Large intestine (tissue), 3 donors: ENCODE results near the gene LIMCH1. TPM values are rescaled to one million over a fixed set of nuclear protein-coding genes. Genes with fewer than 3 reads are reported as not detected.
"Not testable (repeated sequence)": the region's sequence is repeated elsewhere in the genome, so short reads cannot be mapped to it uniquely, and the experiment has no call there.

Experiments used
- DNase-seq, 2 donors: peaks; one replicate each; pipeline versions ENCODE4 v3.0.0 to v3.0.0-alpha.2; 2013
- H3K27ac ChIP-seq: one replicate; pipeline ENCODE4 v1.5.1; 2013; ENCODE audit warnings: low read length
- H3K27me3 ChIP-seq: 2 replicates; pipeline ENCODE4 v1.6.1; 2013; ENCODE audit warnings: low read length; ENCODE audit not compliant: control insufficient read depth, insufficient read depth
- H3K36me3 ChIP-seq: 2 replicates; pipeline ENCODE4 v1.6.1; 2013; ENCODE audit warnings: low read length; ENCODE audit not compliant: control insufficient read depth, insufficient read depth
- H3K4me1 ChIP-seq: one replicate; pipeline ENCODE4 v1.6.1; 2013; ENCODE audit warnings: low read length; ENCODE audit not compliant: control insufficient read depth, insufficient read depth
- H3K4me3 ChIP-seq: one replicate; pipeline ENCODE4 v1.5.1; 2013; ENCODE audit warnings: low read length
- H3K9me3 ChIP-seq: one replicate; pipeline ENCODE4 v1.6.1; 2013; ENCODE audit warnings: mild to moderate bottlenecking, low read depth, low read length, moderate library complexity; ENCODE audit not compliant: control insufficient read depth
- WGBS: methylation state at CpG from one replicate; pipeline ENCODE4 v1.1.5; 2013; ENCODE audit warnings: low lambda C conversion rate; ENCODE audit not compliant: insufficient coverage; 5-methylcytosine and 5-hydroxymethylcytosine counted together
- polyA plus RNA-seq: library from polyadenylated mRNA; unstranded; fragments of 120-200 nt; gene quantifications from one replicate; pipeline ENCODE4 v1.2.1, GENCODE V29; 2013

LIMCH1 gene
- polyA plus RNA-seq, 1 donor = 18.6 TPM

- Histone ChIP-seq H3K4me3 (no peak overlapping the region), H3K9me3 (no peaks in the 10 kb centered on the region), H3K27me3 (peaks cover 11% of the 10 kb centered on the region), H3K27ac (no peak overlapping the region), H3K4me1 (no peaks in the 10 kb centered on the region), H3K36me3 (no peaks in the 10 kb centered on the region)
- no peak for DNase-seq
- 80% methylated on average over 1 of the region's 4 CpGs for WGBS
Observed at GRCh38 chr4:41638866-41639265, 100.9 kb downstream of the LIMCH1 start.

GRCh38 chr4:41639291-41639690 is 101.3 kb downstream of the LIMCH1 start:
- WGBS = no CpG with 5 or more reads among the region's 1 CpG
- Histone ChIP-seq H3K36me3 (no peaks in the 10 kb centered on the region), H3K9me3 (no peaks in the 10 kb centered on the region), H3K4me3 (no peak overlapping the region), H3K27ac (no peak overlapping the region), H3K4me1 (no peaks in the 10 kb centered on the region), H3K27me3 (peaks cover 15% of the 10 kb centered on the region)
- DNase-seq = no peak

- no CpG with 5 or more reads among the region's 6 CpGs for WGBS
- H3K4me3 ChIP-seq = no peak overlapping the region
- no peaks in the 10 kb centered on the region for H3K36me3 ChIP-seq
- no peaks in the 10 kb centered on the region for H3K4me1 ChIP-seq
- no peak overlapping the region for H3K27ac ChIP-seq
- DNase-seq = no peak
- H3K27me3 ChIP-seq = peaks cover 29% of the 10 kb centered on the region
- no peaks in the 10 kb centered on the region for H3K9me3 ChIP-seq
Observed at GRCh38 chr4:41640906-41641305, 102.9 kb downstream of the LIMCH1 start.

- H3K4me1 ChIP-seq, H3K27ac ChIP-seq, H3K4me3 ChIP-seq, DNase-seq, H3K36me3 ChIP-seq, H3K9me3 ChIP-seq: not testable (repeated sequence)
- peaks cover 32% of the 10 kb centered on the region for H3K27me3 ChIP-seq
- WGBS = no CpG with 5 or more reads among the region's 1 CpG
Observed at GRCh38 chr4:41642746-41643145, 104.8 kb downstream of the LIMCH1 start.

- DNase-seq = no peak
- H3K27ac ChIP-seq = no peak overlapping the region
- H3K9me3 ChIP-seq = no peaks in the 10 kb centered on the region
- H3K4me1 ChIP-seq = no peaks in the 10 kb centered on the region
- peaks cover 2% of the 10 kb centered on the region for H3K36me3 ChIP-seq
- no peak overlapping the region for H3K4me3 ChIP-seq
- peaks cover 32% of the 10 kb centered on the region for H3K27me3 ChIP-seq
Observed at GRCh38 chr4:41643331-41643730, 105.4 kb downstream of the LIMCH1 start.

- WGBS = 0% methylated on average over 1 of the region's 41 CpGs
- peaks cover 32% of the 10 kb centered on the region for H3K27me3 ChIP-seq
- no peak overlapping the region for H3K4me3 ChIP-seq
- no peaks in the 10 kb centered on the region for H3K9me3 ChIP-seq
- H3K36me3 ChIP-seq = peaks cover 2% of the 10 kb centered on the region
- DNase-seq = peak; percentile 31 to 32
- H3K27ac ChIP-seq = no peak overlapping the region
- no peaks in the 10 kb centered on the region for H3K4me1 ChIP-seq
Observed at GRCh38 chr4:41644288-41644914, 106.4 kb downstream of the LIMCH1 start.

- Histone ChIP-seq H3K27ac (no peak overlapping the region), H3K36me3 (peaks cover 2% of the 10 kb centered on the region), H3K4me3 (no peak overlapping the region), H3K4me1 (no peaks in the 10 kb centered on the region), H3K9me3 (no peaks in the 10 kb centered on the region), H3K27me3 (peaks cover 32% of the 10 kb centered on the region)
- WGBS = 100% methylated on average over 1 of the region's 6 CpGs
- DNase-seq = no peak
Observed at GRCh38 chr4:41644915-41645295, 106.9 kb downstream of the LIMCH1 start.

GRCh38 chr4:41645728-41646390 is 107.9 kb downstream of the LIMCH1 start:
- Histone ChIP-seq H3K9me3 (no peaks in the 10 kb centered on the region), H3K27ac (no peak overlapping the region), H3K27me3 (peaks cover 32% of the 10 kb centered on the region), H3K4me3 (no peak overlapping the region), H3K36me3 (peaks cover 2% of the 10 kb centered on the region), H3K4me1 (no peaks in the 10 kb centered on the region)
- no peak for DNase-seq
- 74% methylated on average over 2 of the region's 5 CpGs for WGBS

- H3K4me1 ChIP-seq = no peaks in the 10 kb centered on the region
- WGBS = no CpG with 5 or more reads among the region's 1 CpG
- peaks cover 2% of the 10 kb centered on the region for H3K36me3 ChIP-seq
Observed at GRCh38 chr4:41646862-41647261, 108.9 kb downstream of the LIMCH1 start.

GRCh38 chr4:41647383-41647782 is 109.4 kb downstream of the LIMCH1 start:
- no peak overlapping the region for H3K4me3 ChIP-seq
- WGBS = no CpG with 5 or more reads among the region's 3 CpGs
- no peak for DNase-seq
- H3K36me3 ChIP-seq = peaks cover 2% of the 10 kb centered on the region
- H3K27me3 ChIP-seq = peaks cover 30% of the 10 kb centered on the region
- H3K4me1 ChIP-seq = no peaks in the 10 kb centered on the region
- H3K9me3 ChIP-seq = no peaks in the 10 kb centered on the region
- no peak overlapping the region for H3K27ac ChIP-seq

More at GRCh38 chr4:41646862-41647261, 108.9 kb downstream of the LIMCH1 start:
- Histone ChIP-seq H3K4me3 (no peak overlapping the region), H3K9me3 (no peaks in the 10 kb centered on the region), H3K27ac (no peak overlapping the region), H3K27me3 (peaks cover 30% of the 10 kb centered on the region)
- DNase-seq = no peak

- not testable (repeated sequence) for H3K4me1 ChIP-seq, H3K27ac ChIP-seq, DNase-seq, H3K4me3 ChIP-seq, H3K27me3 ChIP-seq, H3K9me3 ChIP-seq, H3K36me3 ChIP-seq
Observed at GRCh38 chr4:41651150-41651549, 113.2 kb downstream of the LIMCH1 start.
